ENCODE data around the gene ATAD1.
A peak's percentile ranks its signal among the peaks of the same experiment; 100 is the strongest.
"Not testable (repeated sequence)": the region's sequence is repeated elsewhere in the genome, so short reads cannot be mapped to it uniquely, and the experiment has no call there.

ATAD1 gene, protein sequence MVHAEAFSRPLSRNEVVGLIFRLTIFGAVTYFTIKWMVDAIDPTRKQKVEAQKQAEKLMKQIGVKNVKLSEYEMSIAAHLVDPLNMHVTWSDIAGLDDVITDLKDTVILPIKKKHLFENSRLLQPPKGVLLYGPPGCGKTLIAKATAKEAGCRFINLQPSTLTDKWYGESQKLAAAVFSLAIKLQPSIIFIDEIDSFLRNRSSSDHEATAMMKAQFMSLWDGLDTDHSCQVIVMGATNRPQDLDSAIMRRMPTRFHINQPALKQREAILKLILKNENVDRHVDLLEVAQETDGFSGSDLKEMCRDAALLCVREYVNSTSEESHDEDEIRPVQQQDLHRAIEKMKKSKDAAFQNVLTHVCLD

DNA sequence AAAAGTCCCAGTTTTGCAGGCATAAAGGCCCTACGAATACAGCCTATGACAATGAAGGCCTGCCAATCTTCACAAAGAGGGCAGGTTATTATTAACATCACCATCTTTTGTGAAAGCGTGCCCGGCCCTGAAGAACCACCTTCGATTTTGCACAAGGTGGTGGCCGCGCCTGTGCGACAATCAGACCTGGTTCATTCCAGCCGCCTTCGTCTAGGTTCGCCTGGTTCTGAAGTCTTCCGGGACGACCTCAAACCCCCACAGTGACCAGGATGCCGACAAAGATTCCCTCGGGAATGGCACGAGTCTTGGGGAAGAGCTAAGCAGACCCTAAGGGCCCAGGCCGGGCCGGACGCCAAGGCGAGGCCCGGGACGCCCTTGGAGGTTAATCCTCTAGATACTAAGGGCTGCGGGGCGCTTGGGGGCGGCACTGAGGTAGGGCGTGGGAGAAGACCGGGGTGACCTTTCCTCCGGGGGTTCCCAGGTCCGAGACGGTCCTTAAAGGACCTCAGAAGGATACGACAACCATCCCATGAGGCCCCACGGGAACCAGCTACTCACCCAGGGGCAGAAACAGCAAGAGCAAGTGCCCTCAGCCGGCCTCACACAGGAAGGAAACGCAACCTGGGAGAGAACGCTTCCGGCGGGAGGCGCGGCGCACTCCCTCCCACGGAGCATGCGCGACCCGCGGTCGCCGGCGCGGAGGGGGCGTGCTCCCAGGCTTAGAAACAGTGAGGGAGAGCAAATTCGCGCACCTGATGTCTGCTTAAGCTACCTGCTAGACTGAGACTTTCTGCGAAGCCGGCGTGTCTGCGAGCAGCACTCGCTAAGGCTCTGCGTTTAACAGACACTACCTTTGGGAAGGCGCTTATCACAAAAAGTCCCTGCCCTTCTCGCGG lies at the start of gene ATAD1:
TSS of gene ATAD1 (minus strand) at position 618 of the 896 bp plus-strand sequence. CDS start 3,627 bp downstream, outside the sequence.
- peak; percentile 95 for DNase-seq (ENCODE audit: low read depth, low spot score)

DNA sequence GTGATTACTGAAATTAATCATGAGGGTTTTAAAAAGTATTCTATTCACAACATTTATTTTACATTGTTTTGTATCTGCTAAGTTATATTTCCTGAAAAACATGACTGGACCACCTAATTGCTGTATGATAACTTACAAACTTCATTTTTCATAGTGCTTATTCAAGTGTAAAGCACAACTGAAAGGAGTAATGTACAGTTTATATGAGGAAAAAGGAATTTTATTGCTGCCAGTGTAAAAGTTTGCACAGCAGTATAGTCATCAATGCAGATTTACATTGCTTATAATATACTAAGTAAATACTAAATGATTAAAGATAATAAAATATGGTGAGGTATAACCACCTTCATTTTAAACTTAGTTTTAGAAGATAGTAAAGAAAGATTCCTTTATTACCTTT lies 49.4 kb upstream of the ATAD1 start:
- no peak for DNase-seq (ENCODE audit: low read depth, low spot score)

DNA sequence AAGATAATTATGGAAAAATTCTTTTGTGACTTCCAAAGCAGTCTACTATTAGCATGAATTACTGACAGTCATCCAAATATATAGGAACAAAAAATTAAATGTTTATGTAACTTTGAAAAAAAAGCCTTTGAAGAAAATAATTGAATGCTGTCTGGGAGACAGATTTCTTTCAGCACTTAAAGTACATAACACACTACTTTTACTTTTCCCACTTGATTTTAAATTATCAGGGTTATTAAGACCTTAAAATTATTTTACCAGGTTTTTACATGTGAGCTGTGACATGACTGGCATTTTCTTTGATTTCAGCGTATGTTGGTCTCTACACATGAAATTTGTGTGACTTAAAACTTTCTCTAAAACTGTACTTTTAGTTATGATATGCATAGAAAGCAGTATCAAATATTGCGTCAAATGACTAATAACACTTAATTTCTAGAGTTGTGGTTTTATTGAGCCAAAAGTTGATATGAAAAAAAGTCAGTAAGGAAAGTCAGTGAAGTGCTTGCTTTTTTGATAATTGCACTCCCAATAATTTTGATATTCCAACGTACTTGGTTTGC lies 48.5 kb upstream of the ATAD1 start:
- DNase-seq (ENCODE audit: low read depth, low spot score): no peak

DNA sequence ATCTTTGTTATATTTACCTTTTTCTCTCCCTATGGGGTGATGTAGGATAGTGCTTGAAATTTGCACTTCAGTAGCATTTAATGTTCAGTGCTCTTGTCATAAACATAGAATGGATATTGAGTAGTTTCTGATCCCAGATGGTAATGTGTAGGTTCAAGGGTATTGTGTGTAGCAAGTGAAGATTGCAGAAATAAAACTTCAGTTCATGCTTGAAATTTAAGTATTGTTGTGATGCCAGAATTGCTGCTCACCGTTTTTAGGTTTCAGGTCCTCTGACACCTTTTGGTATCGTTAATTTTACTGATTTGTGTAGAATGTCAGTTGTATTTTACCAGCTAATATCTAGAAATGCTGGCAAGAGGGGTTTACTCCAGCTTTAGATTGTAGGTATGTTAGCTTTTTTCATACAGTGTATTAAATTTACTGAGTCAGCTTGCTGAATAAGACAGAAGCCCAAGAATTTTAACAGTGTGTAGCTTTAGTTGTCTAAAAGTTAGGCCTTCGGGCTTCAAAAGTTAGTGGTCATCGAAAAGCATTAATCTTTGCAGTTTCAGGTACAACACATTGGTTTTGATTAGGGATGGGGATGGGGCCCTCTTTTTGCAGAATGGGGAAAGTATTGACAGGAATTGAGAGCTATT lies 47.3 kb upstream of the ATAD1 start:
- no peak for DNase-seq (ENCODE audit: low read depth, low spot score)

DNA sequence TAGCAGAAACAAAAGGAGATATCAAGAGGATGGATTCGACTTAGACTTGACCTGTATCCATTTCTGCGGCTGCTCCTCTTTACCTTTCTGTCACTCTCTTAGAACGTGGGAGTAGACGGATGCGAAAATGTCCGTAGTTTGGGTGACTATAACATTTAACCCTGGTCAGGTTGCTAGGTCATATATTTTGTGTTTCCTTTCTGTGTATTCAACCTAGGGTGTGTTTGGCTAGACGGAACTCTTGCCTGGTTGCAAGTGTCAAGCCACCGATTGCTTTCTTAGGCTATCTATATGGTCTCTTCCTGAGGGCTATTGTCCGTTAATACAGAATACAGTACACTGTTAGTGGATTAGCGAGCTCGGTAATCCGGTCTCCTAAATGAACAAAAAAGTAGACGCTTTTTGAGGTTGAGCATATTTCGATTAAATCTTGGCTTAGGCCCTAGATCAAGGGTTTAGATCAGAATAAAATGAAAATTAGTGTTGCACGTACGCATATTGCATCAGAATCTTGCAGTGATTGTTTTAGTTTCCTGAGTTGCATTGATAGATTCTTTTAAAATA lies 46.6 kb upstream of the ATAD1 start:
- DNase-seq (ENCODE audit: low read depth, low spot score): no peak

DNA sequence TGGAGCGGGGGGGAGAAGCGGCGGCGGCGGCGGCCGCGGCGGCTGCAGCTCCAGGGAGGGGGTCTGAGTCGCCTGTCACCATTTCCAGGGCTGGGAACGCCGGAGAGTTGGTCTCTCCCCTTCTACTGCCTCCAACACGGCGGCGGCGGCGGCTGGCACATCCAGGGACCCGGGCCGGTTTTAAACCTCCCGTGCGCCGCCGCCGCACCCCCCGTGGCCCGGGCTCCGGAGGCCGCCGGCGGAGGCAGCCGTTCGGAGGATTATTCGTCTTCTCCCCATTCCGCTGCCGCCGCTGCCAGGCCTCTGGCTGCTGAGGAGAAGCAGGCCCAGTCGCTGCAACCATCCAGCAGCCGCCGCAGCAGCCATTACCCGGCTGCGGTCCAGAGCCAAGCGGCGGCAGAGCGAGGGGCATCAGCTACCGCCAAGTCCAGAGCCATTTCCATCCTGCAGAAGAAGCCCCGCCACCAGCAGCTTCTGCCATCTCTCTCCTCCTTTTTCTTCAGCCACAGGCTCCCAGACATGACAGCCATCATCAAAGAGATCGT lies 46.0 kb upstream of the ATAD1 start:
- peak; percentile 61 for DNase-seq (ENCODE audit: low read depth, low spot score)

DNA sequence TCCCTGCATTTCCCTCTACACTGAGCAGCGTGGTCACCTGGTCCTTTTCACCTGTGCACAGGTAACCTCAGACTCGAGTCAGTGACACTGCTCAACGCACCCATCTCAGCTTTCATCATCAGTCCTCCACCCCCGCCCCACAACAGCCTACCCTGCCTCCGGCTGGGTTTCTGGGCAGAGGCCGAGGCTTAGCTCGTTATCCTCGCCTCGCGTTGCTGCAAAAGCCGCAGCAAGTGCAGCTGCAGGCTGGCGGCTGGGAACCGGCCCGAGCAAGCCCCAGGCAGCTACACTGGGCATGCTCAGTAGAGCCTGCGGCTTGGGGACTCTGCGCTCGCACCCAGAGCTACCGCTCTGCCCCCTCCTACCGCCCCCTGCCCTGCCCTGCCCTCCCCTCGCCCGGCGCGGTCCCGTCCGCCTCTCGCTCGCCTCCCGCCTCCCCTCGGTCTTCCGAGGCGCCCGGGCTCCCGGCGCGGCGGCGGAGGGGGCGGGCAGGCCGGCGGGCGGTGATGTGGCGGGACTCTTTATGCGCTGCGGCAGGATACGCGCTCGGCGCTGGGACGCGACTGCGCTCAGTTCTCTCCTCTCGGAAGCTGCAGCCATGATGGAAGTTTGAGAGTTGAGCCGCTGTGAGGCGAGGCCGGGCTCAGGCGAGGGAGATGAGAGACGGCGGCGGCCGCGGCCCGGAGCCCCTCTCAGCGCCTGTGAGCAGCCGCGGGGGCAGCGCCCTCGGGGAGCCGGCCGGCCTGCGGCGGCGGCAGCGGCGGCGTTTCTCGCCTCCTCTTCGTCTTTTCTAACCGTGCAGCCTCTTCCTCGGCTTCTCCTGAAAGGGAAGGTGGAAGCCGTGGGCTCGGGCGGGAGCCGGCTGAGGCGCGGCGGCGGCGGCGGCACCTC lies 45.3 kb upstream of the ATAD1 start, which contains the start of the genes KLLN and PTEN:
TSS of gene KLLN (minus strand) at position 481 of the 891 bp plus-strand sequence. CDS start 1,046 bp downstream, outside the sequence.
TSS of gene PTEN (plus strand) at position 573 of the 891 bp plus-strand sequence. CDS start 845 bp downstream, outside the sequence.
- DNase-seq (ENCODE audit: low read depth, low spot score): peak; percentile 91

DNA sequence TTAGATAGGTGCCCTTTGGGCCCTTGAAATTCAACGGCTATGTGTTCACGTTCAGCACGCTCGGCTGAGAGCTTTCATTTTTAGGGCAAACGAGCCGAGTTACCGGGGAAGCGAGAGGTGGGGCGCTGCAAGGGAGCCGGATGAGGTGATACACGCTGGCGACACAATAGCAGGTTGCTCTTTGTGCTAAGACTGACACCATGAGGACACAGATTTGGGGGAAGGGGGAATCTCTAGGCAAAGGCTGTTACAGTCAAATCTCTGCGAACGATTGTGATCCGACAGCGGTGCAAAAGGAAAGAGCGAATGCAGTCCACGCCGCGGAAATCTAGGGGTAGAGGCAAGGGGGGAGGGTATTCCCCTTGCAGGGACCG lies 44.6 kb upstream of the ATAD1 start:
- no peak for DNase-seq (ENCODE audit: low read depth, low spot score)

DNA sequence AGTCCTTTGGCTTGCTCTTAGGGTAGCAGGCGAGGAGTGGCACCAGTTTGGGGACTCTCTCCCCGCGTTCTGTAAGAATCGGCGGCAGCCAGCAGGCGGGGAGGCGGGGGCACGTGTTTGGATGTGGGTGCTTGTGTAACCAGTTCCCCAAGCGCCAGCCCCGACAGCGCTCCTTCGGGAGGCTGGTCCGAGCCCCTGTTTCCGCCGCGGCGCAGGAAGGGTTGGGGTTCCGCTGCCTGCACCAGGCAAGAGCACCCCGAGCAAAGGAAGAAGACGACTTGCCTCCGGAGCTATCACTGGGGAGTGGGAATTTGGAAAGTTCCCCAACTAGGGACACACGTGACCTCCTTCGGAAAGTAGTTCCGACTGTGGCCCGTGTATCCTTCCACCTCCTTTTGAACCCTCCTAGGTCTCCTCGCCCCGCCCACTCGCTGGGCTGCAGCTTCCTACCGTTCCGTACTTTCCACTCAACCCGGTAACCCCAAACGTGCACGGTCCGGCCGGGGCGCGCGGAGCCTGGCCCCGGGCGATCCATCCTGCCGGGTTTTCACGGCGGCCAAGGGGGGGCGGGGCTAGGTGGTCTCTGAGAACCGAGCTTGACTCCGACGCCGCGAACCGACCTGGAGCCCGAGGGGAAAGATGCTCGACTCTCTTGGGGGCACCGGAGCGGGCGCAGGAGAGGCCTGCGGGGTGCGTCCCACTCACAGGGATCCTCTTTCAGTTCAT lies 44.1 kb upstream of the ATAD1 start:
- peak; percentile 98 for DNase-seq (ENCODE audit: low read depth, low spot score)

DNA sequence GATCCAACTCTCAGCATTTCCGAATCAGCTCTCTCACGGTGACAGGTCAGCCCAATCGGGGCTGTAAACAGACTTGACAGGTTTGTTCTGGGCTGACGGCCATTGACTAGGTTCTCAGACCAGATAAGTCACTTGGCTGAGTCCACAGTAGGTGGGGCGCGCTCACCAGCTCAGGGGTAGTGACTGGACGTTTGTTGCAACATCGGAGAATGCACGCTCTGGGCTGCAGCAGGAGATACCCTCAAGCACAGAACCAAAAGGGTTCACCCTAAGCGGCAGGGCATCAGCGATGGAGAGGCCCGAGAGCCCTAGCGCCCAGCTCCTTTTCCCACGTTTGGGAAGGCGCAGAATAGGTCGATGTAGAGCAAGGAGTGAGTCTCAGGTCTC lies 43.5 kb upstream of the ATAD1 start:
- peak; percentile 78 for DNase-seq (ENCODE audit: low read depth, low spot score)

DNA sequence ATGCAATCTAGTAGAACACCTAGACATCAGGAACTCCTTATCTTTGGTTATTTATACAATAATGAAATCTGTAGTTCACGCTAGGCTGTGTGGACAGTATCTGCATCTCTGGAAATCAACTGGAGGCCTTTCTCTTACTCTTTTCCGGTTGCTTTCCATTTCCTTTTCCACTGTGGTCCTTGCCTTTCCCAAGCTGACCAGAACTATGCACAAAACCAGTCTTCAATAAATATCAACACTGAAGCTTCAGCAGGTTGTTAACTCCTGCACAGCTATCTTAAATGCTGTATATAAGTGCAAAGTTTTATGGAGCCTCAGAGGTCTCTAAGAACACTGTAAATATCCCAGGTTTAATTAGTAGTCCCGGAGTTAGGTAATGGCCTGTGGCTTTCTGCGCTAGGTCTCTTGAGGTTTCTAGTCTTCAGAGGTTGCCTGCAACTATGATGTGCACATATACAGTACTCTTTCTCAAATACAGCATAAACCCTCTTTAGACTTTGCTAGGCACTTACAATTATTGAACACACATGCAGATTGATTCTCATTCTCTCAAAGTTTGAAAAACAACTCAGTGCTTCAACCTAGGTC lies 42.9 kb upstream of the ATAD1 start:
- DNase-seq (ENCODE audit: low read depth, low spot score): no peak

DNA sequence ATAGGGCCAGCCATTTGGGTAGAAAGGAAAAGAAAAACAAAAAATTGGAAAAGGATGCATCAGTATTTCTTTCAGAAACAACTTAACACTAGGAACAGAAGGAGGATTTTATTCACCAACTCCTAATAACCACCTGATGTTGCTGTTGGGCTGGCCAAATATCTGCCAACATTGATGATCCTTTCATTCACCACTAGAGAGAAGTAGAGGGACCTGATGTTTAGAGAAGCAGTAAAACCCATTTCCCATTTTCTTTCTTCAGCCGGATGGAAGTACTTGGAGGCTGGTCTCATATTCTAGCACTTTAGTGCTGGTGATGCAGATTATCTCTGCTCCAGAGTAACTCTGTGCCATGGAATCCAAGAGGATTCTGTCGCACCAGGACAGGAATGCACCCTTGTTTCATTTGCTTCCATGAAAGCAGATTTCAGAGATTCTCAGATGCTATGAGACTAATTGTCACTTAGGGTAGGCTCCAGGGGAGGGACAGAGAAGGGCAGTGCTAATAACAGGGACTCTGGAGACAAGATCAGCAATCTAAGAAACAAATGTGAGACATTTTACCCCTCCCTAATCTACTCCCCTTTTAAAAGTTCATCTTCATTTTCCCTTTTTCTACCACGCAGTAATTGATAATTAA lies 42.2 kb upstream of the ATAD1 start:
- DNase-seq (ENCODE audit: low read depth, low spot score): no peak

DNA sequence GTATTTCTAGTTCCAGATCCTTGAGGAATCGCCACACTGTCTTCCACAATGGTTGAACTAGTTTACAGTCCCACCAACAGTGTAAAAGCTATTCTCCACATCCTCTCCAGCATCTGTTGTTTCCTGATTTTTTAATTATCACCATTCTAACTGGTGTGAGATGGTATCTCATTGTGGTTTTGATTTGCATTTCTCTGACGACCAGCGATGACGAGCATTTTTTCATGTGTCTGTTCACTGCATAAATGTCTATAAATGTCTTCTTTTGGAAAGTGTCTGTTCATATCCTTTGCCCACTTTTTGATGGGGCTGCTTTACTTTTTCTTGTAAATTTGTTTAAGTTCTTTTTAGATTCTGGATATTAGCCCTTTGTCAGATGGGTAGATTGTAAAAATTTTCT lies 37.6 kb upstream of the ATAD1 start:
- not testable (repeated sequence) for DNase-seq (ENCODE audit: low read depth, low spot score)

DNA sequence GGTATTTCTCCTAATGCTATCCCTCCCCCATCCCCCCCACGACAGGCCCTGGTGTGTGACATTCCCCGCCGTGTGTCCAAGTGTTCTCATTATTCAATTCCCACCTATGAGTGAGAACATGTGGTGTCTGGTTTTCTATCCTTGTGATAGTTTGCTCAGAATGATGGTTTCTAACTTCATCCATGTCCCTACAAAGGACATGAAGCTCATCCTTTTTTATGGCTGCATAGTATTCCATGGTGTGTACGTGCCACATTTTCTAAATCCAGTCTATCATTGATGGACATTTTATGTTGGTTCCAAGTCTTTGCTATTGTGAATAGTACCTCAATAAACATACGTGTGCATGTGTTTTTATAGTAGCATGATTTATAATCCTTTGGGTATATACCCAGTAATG lies 37.2 kb upstream of the ATAD1 start:
- DNase-seq (ENCODE audit: low read depth, low spot score): not testable (repeated sequence)

DNA sequence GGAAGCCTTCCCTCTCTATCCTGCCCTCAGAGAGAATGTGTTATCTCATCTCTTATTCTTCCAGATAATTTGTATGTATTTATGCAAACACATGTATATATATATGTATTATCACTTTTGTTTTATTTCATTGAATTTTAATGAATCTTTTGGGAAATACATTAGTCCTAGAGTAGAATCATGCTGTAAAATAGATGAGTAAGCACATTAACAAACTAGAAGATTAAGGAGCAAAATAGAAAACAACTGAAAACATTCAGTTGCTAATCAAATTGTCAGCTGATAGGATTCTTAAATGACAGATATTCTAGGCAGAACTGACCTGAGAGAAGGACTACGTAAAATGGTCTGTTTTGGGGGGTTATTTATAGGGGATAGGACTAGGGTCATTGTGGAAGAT lies 34.1 kb upstream of the ATAD1 start:
- DNase-seq (ENCODE audit: low read depth, low spot score): no peak

DNA sequence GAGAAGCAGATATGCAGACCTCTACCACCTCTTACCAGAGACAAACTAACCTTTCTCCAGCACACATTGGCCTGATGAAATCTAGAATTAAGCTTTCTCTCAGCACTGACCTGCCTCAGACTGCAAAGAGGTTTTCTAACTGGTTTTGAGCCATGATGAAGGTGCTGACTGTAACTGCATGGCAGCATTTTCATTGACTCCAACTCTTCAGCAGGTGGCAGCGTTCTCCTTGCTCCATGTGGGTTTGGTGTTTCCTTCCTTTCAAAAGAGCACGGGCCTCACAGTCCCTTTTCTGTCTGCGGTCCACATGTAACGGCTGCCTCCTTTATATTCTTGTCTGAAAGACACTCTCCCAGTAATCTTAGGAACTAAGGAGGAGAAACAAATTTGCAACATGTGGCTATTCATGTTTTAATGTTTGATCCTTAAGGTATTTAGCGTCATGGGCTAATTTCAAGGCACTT lies 32.7 kb upstream of the ATAD1 start:
- peak; percentile 70 for DNase-seq (ENCODE audit: low read depth, low spot score)

DNA sequence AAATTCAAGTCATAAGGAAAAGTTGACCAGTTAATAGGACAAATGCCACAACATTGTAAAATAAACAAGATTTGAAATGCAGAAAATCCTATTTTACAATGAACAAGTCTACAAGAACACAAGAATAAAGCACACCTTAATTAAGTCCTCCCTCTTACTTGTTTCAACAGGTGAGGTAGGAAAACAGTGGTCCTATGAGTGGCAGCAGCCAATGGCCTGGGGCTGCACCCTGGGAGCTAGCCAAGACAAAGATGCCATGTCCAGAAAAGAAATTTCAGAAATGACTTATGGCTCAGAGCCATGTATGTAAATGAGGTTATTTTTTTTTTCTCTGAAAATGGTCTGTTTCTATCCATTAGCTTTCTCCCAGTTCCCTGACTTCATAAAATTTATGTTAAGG lies 31.0 kb upstream of the ATAD1 start:
- no peak for DNase-seq (ENCODE audit: low read depth, low spot score)

DNA sequence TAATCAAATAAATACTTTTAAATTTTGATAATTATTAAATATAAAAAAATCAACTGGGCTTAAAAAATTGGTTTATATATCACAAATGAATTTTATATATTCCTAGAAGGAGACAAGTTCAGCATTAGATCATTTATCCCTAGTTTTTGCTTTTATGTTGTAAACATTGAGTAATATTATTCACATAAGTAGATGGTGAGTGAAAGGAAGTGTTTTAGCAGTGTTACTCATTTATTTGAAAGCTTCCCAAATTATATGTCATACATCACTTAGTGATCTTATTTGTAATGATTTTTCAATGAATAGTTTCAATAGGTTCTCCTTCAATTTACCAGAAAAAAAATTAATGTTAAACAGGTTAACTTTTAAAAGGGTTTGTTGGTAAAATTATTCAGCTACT lies 29.5 kb upstream of the ATAD1 start:
- no peak for DNase-seq (ENCODE audit: low read depth, low spot score)

Data from ELF-1 (cell line).